Activated T-cell treated with anti-CD3 and anti-CD28 coated beads for 24 hours (primary cell): ENCODE data around the gene RASGEF1C.

Experiments
- DNase-seq: peaks from one replicate; pipeline ENCODE4 v3.0.0-alpha.2; 2020; ENCODE audit warnings: low read depth

Gene RASGEF1C

DNA sequence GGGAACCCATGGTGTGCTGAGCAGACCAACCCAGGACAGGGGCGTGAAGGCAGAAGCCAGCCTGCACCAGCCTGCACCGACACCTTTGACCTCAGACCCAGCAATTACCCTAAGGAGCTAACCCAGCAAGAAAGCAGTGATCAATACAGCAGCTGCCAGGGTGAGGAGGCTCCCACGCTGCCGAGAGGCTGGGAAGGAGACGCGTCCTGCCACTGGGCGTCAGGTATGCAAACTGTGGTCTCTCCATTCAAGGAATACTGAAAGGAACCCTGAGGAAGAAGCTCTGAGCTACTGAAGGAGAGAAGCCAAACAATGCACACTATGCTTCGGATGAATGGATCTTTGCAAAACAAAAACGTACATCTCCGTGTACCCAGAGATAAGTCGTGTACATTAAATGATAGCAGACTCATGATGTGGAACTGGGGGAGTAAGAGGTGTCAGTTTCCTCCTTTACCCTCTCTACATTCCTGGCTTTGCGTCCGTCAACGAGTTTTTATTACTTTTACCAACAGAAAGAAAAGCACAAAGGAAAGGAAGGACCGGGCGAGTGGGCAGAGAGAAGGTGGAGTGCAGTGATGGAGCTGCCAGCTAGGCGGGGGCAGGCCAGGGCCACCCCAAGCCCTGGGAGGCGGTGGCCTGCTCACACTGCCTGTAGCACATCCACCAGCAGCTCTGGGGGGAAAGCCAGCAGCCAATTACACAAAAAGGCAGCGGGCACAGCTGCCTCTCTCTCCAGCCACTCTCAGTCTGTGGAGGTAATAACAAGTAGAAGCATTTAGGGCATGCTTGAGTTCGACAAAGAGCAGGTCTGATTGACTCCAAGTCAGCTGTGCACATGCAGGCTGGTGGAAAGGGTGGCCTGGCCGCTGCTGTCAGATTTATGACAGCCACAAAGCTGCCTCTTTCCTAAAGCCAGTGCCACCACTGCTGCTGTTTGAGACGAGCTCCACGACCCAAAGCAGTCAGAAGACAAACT, 29.3 kb downstream of the RASGEF1C start:
- no peak for DNase-seq

DNA sequence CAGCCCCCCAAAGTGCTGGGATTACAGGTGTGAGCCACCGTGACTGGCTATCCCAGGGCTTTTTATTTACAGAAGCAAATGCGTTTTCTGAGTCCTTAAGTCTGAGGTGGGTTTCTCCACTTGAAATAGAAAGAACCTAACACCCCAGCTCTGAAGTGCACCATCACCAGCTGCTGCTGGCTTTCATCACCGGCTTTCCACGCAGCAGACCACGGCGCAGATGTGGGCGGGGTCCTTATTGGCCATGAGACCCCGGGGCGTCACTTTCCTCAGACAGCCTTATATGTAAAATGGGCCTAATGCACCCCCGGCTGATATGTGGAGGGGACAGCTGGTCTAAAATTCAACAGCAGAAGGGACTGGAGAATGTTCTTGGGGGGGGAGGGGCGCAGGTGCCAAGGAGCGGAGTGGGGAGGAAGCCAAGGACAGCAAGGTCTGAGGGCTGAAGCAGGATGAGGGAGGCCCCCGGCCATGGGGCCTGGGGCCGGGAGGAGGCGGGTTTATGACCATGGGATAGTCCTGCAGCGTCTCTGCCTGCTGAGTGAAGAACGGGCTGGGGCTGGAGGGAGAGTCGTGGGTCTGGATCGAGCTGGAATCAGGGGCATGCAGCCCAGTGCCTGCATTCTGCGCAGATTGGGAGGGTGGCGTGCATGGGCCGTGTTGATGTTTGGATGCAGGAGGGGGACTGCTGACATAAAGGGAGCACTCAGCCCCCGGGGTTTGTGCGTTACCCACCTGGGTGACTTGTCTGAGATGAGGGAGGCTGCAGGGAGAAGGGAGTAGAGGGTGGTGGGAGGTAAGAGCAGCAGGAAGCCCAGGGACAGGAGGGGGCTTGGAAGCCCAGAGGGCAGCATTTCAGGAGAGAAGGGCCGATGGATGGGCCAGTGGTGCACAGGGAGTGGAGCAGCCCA, 30.2 kb downstream of the RASGEF1C start:
- no peak for DNase-seq

DNA sequence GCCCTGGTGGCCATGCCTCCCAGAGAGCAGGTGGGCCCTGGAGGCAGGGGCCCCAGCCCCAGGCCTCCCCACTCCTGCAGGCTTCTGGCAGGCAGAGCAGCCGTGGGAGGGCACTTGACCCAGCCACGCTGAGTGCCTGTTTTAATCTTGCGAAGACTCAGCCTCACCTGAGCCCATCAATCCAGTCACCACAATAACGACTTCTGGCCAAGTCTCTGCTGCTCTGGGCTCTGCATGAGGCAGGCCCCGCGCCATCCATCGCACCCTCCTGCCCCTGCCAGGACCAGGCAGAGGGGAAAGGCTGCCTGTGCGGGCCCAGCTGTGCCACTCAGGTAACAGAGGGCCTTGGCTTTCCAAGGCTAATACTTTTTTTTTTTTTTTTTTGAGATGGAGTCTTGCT, 32.8 kb downstream of the RASGEF1C start:
- DNase-seq: no peak

DNA sequence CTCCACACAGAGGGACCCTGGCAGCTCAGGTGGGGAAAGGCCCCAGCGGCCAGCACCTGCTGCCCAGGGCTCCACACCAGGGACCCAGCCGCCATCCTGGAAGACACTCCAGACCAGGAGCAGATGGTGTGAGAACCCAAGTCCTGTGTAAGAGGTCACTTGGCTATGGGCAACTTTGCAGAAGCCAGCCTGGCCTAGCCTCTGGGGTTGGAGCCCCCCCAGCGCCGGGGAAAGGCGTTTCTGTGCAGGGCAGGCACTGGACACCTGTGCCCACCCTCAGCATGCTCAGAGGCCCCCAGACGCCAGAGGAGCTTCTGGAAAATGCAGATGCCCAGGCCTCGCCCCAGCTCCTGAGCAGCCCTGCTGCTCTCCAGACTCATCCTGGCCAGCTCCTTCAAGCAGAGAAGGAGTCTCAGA, 34.0 kb downstream of the RASGEF1C start:
- DNase-seq: no peak

DNA sequence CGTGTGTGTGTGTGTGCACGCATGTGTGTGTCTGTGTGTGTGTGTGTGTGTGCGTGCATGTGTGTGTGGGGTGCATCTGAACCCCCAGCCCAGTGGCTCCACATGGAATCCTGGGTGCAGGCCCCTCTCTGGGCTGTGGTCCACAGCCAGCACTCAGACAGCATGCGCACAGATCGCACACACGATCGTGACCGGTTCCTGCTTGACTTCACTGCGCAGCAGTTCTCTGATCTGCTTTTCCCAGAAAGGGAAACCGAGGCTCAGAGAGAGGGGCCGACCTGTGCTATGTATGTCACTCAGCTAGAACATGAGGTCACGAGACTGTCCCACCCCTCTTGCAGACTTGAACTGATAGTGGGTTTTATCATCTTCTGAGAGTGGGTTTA, 34.4 kb downstream of the RASGEF1C start:
- no peak for DNase-seq

DNA sequence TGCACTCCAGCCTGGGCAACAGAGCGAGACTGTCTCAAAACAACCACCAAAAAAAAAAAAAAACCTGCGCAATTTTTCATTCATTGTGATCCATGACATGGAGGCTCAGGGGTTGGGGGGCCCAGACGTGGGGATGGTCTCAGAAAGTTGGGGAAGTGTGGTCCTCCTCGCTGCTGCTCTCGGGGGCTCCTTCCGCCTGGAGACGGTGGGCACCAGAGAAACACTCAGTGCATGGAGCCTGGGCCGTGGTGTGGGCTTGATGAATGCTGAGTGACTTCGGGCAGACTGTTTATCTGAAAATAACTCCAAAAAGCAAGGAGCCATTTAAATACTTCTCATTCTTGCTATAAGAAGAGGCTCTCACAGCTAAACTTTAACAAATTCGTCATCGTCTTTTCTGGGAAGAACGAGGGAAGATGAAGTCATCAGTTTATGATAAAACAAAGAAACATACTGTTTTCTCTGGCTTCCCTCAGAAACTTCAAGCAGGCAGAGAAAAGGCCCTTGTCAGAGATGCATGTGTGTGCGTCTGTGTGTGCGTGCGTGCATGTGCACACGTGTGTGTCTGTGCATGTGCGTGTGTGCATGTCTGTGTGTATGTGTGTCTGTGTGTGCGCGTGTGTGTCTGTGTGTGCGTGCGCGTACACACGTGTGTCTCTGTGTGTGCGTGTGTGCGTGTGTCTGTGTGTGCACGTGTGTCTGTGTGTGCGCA, 35.0 kb downstream of the RASGEF1C start:
- no peak for DNase-seq

DNA sequence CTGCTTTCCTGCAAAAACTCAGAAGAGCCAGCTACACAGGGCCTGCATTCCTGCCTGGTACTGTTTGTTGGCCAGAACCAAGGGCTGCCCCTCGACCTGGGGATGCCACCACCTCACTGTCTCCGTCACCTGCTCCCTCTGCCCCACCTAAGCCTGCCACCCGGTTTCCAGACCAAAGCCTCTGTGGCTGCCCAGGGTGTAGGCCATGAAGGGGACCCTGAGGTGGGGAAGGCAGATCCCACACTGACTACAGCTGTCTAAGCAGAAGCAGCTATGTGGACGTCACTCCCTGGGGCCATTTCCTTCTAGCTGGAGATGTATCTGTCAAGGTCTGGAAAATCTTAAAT, 35.8 kb downstream of the RASGEF1C start:
- no peak for DNase-seq

DNA sequence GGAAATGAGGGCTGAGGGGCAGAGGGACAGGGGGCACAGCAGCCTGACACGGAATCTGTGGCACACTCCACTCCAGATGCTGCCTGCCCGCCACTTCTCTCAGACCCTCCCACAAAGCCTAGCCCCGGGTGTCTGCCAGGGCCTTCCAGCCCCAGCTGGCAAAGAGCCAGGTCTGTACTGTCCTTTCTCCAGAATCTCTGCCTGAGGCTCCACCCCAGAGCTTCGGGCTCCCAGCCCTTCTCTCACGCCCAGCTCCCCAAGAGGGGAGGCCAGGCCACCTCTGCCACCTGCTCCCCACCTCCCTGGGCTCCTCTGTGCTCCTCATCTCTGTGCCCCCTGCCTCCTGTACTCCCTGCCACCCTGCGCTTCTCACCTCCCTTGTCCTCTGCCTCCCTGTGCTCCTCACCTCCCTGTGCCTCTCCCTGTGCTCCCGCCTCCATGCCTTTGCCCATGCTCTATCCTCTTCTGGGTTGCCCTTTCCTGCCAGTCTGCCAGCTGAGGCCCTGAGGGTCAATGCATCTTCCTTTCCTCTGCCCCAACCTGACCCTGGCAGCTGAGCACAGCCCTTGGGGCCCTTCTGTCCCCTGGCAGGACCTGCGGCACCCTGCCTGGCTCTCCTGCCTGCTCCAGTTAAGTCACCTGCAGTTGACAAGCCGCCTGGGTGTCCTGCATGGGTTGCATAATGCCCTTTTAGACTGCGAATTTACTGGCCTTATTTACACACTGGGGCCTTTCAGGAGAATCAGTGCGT, 36.4 kb downstream of the RASGEF1C start:
- no peak for DNase-seq

DNA sequence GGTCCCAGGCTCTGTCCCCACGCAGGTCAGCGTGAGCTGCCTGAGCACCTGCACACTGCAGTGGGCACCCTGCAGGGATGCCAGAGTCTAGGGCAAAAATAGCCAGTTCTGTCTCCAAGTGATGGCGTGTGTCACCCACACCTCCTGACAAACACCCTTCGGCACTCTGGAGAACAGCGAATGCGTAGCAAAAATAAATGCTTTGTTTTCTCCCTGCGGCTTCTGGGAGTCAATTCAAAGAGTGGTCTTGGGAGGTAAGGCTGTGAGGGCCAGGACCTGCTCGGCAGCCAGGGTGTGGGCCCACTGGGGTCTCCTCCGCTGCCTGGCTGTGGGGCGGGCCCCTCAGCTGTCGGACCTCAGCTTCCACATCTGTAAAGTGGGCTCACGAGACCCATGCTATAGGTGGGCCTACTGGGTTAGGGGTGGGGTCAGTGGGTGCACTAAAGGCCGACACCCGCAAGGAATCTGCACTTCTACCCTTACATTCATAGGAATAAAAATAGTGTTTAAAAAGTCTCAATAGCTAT, 37.4 kb downstream of the RASGEF1C start:
- no peak for DNase-seq

DNA sequence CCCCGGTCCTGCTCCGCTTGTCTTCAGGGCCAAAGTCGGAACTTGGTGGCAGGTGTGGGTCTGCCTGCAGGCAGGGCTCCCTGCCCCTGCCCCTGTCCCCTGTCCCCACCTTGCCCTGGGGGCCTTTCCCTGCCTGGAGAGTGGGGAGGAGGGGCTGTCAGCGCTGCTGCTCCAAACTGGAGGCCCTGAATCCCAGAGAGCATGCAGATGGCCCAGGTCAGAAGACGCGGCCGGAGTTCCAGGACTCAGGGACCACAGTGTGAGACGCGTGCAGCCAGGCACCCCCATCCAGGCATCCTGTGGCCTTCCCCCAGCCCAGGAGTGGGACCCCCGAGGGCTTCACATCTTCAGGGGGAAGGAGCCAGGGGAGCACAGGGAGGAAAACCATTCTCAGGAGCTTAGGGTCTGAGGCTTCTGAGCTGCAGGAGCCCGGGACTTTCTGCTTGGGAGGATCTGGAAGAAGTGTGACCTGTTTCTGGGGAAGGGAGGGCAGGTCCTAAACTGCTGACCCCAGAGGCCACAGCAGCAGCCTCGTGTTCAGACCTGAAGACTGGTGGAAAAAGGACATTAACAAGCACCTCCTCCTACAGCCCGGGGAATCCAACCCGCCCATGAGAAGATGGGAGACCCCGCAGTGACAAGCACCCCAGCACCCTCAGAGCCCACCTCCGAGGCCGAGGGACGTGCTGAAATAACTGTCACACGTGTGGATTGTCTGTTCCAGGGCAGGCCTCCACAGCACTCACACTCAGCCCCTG, 38.0 kb downstream of the RASGEF1C start:
- DNase-seq: no peak

DNA sequence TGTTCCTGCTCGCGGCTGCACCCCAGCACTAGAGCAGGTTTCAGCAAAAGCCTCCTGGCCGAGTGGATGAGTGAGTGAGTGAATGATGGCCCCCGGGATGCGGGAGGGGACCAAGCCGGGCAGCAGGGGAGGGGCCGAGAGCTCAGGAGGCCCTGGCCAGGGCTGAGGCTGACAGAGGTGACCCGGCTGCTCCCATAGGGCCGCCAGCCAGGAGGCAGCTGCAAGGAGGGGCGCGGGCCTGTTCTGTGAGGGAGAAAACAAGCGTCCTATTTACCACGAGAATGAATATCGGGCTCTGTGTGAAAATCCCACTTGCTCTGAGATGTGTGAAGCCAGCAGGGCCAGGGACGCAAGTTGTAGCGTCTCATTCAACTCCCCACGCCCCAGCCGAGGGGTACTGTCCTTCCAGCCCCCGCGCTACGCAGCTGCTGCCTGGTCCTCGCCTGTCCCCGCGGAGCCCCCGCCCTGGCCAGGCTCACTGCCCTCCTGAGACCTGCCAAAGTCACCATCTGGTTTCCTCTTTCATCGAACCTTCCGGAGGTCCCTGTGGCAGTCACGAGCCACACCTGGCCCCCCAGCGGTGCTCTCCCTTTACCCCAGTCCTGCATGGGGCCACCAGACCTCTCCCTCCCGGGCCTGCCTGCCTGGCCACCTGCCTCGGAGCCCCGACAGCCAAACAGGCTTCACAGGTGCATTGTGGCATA, 38.8 kb downstream of the RASGEF1C start:
- no peak for DNase-seq

DNA sequence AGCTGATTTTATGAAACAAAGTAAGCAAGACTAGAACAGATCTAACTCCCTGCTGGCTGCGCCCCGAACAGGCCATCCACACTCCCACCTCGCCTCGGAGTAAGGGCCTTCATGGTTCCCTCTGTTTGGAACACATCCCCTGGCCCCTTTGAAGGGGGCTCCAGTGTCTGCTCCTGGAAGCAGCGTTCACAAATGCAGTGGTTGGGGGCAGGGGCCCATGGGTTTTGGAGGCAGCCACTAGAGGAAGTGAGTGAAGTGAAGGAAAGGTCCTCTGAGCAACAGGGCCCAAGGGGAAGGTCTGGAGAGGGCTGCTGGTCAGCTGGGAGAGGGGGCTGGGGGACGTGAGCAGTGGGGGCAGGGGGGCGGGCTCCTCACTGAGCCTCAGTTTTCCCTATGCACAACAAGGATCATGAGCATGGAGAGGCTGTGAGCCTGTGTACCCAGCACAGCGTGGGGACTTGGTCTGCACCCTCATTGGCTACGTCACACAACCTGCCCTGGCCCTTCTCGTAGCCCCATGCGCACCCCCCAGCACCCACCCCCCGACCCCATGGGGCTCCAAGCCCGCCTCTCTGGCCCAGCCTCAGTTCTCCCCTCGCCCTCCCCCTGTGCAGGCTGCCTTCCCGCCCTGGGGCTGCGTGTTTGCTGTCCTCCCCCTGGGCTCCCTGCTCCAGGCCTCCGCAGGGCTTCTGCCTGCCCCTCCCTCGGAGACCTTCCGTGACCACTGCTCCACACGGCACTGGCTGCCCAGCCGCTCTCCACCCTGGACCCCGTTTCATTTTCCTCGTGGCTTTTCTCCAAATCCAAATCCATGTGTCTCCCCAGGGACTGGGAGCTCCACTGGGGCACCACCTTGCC, 39.5 kb downstream of the RASGEF1C start:
- no peak for DNase-seq

DNA sequence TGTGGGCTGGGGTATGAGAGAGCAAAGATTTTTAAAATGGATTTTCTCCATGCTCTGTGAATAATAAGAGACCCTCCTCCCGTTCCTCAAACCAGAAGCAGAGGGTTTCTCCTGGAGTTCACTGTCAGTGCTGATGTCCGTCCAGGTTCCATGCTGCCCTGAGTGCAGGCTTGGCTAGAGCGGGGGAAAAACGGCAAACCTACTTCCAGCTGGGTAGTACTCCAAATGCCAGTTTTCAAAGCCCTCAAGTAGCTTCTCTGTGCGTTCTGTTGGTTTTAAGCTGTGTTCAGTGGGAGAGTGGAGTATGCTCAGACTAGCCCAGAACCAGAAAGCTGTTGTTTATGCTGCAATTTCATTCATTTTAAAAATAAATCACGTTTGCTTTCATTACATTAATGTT, 40.3 kb downstream of the RASGEF1C start:
- no peak for DNase-seq

DNA sequence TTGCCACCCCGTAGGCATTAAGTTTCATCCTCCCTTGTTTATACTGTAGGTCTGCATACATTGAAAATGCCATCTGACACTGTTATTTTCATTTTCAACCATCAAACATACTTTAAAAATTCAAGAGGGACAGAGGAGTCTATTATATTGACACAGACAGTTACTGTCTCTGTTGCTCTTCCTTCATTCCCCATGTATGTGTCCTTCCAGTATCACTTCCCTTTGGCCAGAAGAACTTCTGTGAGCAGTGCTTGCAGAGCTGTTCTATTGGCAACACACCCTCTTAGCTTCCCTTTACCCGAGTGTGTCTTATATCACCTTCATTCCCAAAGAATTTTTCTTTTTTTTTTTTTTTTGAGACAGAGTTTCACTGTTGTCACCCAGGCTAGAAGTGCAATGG, 42.8 kb downstream of the RASGEF1C start:
- DNase-seq: no peak

DNA sequence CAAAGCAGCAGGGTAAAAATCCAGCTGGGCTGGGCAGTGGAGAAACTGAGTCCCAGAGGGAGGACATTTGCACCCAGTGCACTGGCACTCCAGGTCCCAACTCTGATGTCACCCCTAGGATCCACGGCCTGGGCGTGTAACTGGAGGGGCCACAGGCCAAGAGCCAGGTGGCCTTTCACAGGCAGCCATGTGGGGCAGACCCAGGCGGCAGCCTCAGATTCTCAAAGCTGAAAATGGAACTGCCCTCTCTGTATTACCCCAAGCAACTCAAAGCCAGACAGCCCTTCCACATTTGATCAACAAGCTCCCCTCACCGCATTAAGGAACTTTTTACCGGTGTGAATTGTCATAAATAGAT, 46.7 kb downstream of the RASGEF1C start:
- no peak for DNase-seq

DNA sequence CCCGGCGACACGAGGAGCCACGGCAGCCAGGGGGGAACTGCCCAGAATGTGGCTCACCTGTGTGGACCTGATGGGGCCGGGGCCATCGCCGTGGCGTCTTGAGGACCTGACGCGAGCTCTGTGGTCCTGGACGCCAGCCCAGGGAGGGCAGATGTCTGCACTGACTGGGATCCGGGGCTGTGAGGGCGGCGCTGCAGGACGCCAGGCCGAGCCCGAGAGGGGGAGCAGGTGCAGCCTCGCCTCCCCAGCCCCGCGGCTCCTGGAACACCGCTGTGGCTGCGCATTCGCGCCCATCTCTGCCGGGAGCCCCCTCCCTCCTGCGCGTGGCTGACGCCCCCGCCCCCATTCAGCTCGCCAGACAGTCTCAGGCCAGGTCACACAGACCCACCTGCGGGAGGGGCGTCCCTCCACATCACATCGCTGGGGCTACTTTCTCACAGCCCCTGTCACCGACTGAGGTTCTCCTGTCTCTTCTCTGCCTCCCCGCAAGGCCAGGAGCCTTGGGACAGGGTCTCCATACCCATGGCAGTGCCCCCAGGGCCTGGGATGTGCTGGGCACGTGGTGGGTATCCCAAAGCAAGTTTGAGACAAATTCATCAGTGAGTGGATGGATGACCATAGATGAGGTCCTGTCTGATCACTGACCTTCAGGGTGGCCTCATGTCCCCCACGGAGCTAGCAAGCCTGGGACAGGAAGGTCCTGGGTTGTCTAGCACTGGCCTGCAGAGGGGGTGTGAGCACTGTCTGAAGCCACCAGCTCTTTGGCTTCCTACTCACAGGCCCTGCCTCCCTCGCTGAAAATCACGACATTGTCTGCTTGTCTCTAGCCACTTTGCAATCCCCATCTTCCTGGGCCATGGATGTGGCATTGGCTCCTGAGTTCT, 47.3 kb downstream of the RASGEF1C start:
- no peak for DNase-seq

DNA sequence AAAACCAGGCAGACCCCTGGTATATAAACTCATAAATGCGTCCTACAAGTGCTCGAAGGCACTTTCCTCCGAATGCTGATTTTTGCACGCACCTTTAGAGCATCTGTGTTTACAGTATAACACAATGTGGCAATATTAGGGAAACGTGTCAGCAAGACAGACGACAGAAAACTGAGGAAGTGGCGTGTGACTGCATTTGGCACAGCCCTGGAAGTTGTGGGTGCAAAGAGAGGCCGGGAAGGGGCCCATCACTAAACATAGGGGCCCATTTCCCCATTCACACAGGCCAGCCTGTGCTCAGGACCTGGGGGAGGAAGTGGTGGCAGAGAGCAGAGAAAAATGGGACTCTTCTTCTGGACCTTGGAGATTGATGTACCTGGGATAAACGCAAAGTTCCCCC, 48.2 kb downstream of the RASGEF1C start:
- no peak for DNase-seq

DNA sequence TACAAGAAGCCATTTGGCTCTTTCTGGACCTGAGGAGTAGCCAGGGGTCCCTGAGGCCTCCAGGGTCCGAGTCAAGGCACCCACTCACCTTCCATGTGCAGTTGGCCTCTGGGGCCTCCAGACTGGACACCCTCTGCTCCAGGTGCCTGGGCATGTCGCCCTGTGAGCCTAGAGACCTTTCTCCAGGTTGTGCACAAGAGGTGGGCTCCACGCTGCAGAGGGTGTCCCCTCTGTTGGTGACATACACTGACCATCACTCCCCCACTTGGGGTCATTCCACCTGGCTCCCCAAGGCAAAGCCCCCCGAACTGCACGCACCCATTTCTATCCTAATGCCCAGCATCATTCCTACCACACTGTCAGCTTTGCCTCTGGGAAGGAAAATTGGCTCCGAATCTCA, 48.8 kb downstream of the RASGEF1C start:
- DNase-seq: no peak
